HG02973 (cell line): ENCODE data around the gene MINDY4.

Source experiments
- ATAC-seq: cut with Tn5 transposase; IDR thresholded peaks from one replicate; pipeline ENCODE4 v1.9.1; 2021; ENCODE audit warnings: moderate library complexity; ENCODE audit not compliant: unreplicated experiment

MINDY4 gene

GRCh38 chr7:30741289-30741688 lies 29.9 kb upstream of the MINDY4 start:
- ATAC-seq: no peak

GRCh38 chr7:30743371-30744074 lies 27.7 kb upstream of the MINDY4 start:
- no peak for ATAC-seq

GRCh38 chr7:30744075-30744417 lies 27.2 kb upstream of the MINDY4 start:
- ATAC-seq: no peak

GRCh38 chr7:30745261-30745941 lies 25.8 kb upstream of the MINDY4 start:
- no peak for ATAC-seq

- ATAC-seq: no peak
Observed at GRCh38 chr7:30750010-30750409, 21.2 kb upstream of the MINDY4 start.

- ATAC-seq: no peak
Observed at GRCh38 chr7:30750683-30751650, 20.2 kb upstream of the MINDY4 start.

GRCh38 chr7:30751696-30752273 lies 19.4 kb upstream of the MINDY4 start, which contains the start of gene INMT:
Gene INMT (plus strand): TSS chr7:30752135. CDS start chr7:30752151, 16 bp downstream.
- ATAC-seq: no peak

- no peak for ATAC-seq
Observed at GRCh38 chr7:30752484-30752883, 18.7 kb upstream of the MINDY4 start.

GRCh38 chr7:30752979-30753378 lies 18.2 kb upstream of the MINDY4 start:
- no peak for ATAC-seq

- ATAC-seq: no peak
Observed at GRCh38 chr7:30754315-30754877, 16.8 kb upstream of the MINDY4 start.

GRCh38 chr7:30755384-30756154 lies 15.6 kb upstream of the MINDY4 start:
- no peak for ATAC-seq

- no peak for ATAC-seq
Observed at GRCh38 chr7:30757342-30757692, 13.9 kb upstream of the MINDY4 start.

- ATAC-seq: no peak
Observed at GRCh38 chr7:30760514-30761213, 10.6 kb upstream of the MINDY4 start.

GRCh38 chr7:30761214-30762156 lies 9.7 kb upstream of the MINDY4 start:
- ATAC-seq: no peak

- peak; percentile 87 for ATAC-seq
Observed at GRCh38 chr7:30764030-30764975, 6.9 kb upstream of the MINDY4 start.

- ATAC-seq: no peak
Observed at GRCh38 chr7:30765408-30765807, 5.8 kb upstream of the MINDY4 start.

- ATAC-seq: no peak
Observed at GRCh38 chr7:30770845-30771173, 408 bp upstream of the MINDY4 start.
